NCI-H2196 (cell line): ENCODE data around the gene HECTD1.
"Not testable (repeated sequence)": the region's sequence is repeated elsewhere in the genome, so short reads cannot be mapped to it uniquely, and the experiment has no call there.

ENCODE experiments used
- DNase-seq: peaks from one replicate; lab custom pipeline; 2025; ENCODE audit not compliant: unreplicated experiment; lab: John Stamatoyannopoulos, UW

HECTD1 gene

DNA sequence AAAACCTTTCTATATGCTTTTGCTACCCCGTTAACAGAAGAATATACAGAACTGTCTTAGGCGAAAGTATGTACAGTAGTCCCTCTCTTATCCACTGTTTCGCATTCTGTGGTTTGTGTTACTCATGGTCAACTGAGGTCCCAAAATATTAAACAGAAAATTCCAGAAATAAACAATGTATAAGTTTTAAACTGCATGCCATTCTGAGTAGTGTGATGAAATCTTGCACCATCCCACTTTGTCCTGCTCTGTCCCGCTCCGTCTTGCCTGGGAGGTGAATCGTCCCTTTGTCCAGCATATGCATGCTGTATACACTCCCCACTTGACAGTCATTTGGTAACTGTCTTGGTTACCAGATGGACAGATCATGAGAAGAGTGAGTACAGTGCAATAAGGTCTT is 111.3 kb downstream of the HECTD1 start:
- DNase-seq: no peak

DNA sequence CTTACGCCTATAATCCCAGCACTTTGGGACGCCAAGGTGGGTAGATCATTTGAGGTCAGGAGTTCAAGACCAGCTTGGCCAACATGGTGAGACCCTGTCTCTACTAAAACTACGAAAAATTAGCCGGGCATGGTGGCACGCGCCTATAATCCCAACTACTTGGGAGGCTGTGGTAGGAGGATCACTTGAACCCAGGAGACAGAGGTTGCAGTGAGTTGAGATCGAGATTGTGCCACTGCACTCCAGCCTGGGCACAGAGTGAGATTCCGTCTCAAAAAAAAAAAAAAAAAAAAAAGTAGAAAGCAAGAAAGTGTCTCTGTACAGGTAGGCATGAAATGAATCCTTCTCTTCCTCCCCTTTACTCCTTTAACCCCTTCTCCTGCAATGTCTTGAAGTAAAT is 111.8 kb downstream of the HECTD1 start:
- DNase-seq: not testable (repeated sequence)

DNA sequence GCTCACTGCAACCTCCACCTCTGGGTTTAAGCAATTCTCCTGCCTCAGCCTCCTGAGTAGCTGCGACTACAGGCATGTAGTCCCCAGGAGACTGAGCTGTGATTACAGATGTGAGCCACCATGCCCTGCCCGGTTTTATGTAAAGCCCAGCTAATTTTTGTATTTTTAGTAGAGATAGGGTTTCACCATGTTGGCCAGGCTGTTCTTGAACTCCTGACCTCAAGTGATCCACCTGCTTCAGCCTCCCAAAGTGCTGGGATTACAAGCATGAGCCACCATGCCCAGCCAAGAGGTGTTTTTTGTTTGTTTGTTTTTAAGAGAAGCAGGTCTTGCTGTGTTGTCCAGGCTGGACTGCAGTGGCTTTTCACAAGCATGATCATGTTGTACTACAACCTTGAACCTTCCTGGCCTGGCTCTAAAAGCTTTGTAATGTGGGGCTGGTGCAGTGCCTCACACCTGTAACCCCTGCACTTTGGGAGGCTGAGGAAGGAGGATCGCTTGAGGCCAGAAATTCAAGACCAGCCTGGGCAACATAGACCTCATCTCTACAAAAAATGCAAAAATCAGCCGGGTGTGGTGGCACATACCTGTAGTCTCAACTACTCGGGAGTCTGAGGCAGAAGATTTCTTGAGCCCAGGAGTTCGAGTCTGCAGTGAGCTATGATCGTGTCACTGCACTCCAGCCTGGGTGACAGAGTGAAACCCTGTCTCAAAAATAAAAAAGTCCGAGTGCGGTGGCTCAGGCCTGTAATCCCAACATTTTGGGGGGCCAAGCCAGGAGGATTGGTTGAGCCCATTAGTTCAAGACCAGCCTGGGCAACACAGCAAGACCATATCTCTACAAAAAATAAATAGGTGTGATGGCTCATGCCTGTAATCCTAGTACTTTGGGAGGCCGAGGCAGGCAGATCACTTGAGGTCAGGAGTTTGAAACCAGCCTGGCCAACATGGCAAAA is 113.4 kb downstream of the HECTD1 start:
- DNase-seq: not testable (repeated sequence)

DNA sequence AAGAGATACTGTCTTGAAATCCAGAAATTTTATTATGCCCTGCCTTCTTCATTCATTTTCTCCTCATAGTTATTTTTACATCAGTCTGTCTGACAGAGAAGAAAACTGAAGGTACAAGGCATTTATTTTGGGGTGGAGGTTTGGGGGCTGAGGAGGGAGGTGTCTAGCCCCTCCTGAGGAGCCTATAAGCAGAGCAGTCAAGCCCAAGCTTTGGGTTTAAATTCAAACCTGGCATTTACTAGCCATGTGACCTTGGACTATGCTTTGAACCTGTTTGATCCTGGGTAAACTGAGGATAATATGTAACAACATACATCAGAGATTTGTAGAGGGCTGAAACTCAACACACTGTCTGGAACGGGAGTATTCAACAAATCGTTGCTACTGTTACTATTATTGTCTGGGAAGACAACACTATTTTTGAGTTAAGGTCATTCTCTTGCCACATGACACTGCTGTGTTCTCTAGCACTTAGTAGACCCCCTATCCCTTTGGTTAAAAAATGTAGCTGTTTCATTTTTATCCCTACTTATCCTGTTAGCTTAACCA is 115.4 kb downstream of the HECTD1 start:
- DNase-seq: no peak

DNA sequence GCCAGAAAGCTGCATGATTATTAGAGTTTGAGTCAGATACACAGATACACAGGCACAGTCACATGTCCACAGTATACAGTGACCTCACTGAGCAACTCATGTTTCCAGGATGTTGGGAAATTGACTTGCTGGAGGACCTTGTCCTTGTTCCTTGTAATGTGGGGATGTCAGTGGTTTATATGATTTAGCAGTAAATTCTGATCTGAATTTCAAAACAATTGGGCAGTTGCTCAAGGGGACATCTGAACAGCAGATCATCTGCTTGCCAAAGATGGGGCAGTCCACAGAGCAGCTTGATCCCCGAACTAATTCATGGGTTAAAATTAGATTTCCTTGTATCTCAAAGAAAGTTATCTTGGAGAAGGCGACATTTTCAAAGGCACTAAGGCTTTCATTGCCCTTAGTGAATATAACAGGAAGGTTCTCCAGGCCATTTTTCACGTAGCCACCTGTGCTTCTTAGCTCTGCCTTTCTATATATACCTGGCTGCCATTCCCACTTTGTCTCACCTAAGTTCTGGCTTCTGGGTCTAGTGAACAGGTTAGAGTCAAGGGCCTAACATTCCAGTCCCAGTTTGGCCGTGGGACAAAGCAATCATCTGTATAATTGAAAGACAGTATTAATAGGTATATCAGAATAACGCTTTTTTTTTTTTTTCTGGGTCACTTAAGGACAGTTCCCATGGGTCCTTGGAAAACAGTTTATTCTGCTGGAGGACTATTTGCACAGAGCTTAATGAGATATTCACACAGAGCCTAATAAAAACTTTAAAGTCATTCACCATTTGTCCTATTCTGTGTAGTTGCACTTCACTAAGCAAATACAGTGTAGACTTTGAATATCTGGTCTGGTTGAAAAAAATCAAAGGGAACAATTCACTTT is 116.5 kb downstream of the HECTD1 start:
- DNase-seq: peak; percentile 24

DNA sequence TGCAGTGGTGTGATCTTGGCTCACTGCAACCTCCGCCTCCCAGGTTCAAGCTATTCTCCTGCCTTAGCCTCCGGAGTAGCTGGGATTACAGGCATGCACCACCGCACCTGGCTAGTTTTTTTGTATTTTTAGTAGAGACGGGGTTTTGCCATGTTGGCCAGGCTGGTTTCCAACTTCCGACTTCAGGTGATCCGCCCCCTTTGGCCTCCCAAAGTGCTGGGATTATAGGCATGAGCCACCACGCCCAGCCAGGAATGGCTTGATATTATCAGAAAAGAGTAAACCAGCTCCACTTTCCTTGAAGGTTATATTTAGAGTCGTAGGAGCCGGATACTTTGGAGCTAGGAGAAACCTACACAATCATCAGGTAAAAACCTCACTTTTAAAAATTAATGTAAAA is 121.1 kb downstream of the HECTD1 start:
- not testable (repeated sequence) for DNase-seq

DNA sequence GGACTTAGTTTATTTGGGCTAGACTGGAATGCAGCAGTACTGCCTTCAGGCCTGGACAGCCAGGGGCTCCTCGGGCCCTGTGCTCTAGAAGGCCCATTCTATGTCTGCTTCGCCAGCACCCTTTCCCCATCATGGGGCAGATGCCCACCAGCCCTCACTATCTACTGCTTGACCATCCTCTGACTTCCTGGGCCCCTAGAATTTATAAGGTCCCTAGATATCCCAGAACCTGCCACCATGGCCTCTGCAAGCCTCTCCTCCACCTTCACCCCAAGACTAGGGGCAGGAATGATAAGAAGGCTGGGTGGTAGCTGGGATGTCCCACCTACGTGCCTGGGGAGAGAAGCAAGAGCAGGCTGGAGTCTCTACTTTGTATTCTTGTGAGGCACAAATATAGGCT is 122.6 kb downstream of the HECTD1 start:
- DNase-seq: no peak

DNA sequence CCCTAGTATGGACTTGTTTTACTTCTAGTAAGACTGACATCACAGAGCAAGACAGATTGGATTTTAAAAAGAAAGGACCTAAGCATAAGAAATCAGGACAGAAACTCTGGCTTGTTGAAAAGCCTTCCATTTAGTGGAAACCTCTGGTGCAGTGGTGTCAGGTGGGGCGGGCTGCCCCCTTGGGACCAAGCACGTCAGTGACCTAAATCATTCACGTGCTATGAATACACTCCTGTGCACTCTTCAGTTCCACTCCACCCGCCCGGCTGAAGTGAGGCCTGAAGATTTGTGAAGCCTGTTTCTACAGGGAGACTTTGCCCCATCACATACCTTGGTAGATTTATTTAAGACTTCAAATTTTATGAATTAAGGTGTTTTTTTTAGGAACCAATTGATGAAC is 123.2 kb downstream of the HECTD1 start:
- no peak for DNase-seq

DNA sequence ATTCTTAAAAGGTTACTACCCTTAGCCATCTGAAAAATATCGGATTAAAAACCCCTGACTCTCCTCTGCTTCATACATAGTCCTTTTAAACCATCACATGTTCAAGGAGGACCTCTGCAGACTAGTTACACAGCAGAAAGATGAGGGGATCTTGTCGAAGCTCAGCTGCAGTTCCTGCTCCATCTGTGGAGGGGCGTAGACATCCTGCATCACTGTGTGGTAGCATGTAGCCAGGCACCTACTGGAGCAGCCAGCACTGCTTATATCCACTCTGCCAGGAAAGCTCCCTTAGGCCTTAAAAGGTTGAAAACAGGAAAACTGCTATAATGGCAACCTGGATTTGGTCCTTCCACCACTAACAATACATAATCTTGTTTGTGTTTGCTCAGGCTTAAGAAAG is 123.8 kb downstream of the HECTD1 start:
- no peak for DNase-seq

DNA sequence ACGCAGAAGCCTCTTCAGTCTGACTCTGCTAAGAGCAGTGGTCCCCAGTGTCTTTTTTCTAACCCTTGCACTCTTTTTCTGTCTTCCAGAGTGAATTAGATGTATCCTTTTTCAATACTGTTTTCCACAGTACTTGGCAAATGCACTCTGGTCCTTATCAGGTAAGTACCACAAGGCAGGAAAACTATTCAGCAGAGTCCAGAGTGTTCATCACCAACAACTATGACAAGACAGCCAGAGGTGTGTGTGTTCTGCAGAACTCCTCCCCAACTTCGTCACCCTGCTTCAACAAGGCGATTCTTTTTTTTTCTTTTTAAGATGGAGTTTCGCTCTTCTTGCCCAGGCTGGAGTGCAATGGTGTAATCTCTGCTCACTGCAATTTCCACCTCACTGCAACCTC is 127.1 kb downstream of the HECTD1 start:
- no peak for DNase-seq

DNA sequence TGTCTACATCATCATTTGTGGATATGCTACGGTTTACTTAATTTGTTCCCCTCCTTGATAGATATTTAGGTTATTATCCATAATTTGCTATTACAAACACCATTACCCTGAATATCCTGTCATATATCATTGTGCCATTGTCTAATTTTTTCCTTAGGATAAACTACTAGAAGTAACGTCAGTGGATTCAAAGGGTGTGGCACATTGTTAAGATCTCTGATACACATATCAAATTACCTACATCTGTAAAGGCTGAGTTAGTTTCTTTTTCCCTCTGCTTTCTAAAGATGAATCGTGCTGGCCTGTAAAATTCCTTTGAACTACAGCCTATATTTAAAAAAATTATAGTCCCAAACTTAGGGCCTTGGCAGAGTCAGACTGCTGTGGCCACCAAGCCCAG is 127.5 kb downstream of the HECTD1 start:
- DNase-seq: no peak

DNA sequence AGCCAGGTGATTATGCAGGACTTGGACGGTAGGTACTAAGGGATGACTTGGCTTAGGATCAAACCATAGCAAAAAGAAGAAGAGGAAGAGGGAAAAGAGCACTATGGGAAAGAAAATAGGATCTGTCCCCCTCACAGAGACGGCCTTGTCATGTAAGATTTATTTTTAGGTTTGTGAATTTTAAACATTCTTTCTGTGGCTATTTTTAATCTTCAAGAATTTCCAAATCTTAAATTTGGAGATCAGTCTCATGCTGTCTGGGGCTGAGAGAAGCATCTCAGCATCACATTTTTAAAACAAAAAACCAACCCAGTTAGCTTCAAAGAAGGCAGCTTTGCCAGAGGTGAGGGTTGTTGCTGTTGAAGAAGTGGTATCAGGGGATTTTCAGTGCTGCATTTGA is 128.8 kb downstream of the HECTD1 start:
- no peak for DNase-seq

DNA sequence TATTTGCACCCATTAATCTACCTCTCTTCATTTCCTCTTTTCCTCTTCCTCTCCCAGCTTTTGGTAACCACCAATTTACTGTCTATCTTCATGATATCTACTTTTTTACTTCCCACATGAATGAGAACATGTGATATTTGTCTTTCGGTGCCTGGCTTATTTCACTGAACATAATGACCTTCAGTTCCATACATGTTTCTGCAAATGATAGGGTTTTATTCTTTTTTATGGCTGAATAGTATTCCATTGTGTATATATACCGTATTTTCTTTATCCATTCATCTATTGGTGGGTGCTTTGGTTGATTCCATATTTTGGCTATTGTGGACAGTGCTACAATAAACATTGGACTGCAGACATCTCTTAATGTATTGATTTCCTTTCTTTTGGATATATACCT is 132.4 kb downstream of the HECTD1 start:
- DNase-seq: no peak

DNA sequence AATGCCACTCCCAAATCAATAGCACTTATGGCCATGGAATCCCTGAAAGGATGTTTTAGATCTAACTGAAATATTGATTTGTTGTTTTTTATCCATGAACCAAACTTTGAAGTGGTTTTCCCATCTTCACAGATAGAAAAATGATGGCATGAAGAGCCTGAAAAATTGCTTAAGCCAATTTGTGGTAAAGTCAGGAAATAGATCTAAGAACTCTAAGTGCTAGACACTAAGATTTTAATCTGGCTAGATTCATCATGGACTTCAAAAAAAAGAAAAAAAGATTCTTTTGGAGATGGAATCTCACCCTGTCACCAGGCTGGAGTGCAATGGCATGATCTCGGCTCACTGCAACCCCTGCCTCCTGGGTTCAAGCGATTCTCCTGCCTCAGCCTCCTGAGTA is 136.4 kb downstream of the HECTD1 start:
- no peak for DNase-seq

DNA sequence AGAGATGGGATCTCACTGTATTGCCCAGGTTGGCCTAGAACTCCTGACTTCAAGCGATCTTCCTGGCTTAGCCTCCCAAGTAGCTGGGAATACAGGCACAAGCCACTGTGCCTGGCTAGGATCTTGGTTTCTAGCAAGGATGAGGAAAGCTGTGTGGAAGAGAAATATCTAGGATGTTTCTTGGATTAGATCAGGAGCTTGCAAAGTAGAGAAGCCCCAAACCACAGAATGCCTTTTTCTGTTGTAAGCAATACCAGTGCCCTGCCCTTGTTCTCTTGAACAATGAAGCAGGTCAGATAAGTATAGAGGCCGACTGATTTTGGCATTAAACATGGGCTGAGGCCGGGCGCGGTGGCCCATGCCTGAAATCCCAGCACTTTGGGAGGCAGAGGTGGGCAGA is 137.2 kb downstream of the HECTD1 start:
- no peak for DNase-seq

DNA sequence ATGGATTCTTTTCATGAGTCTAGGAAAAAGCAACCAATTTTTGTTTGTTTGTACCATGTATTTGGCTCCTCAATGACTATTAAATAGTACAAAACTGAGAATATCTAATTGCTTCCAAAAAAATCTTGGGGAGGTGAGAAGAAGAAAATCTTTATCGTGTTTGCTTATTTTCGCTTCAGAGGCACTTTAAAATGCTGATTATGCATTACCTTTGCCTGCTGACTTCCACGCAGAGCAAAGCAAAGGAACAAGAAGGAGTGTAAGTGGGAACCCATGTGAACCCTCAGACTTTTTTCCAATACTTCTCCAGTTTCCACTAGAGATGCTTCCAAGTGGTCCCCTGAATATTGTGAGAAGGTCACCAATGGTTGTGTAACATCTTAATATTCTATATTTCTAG is 138.2 kb downstream of the HECTD1 start:
- DNase-seq: no peak

DNA sequence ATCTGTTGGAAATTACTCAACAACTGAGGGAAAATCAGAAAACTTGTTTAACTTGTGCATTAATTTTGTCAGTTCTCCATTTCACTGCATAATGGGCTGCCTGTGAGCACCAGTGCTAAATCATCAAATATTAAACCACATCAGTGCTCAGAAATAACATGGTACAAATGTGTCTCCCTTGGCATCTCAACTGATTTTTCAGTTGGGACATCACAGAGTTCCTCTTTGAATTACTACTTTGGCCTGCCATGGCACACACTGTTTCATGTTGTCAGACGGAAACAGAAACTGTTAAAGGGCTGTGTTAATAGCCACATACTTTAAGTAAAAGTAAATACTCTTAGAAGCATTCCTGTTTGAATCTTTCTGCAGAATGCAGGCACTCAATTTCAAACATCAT is 139.4 kb downstream of the HECTD1 start:
- DNase-seq: no peak

DNA sequence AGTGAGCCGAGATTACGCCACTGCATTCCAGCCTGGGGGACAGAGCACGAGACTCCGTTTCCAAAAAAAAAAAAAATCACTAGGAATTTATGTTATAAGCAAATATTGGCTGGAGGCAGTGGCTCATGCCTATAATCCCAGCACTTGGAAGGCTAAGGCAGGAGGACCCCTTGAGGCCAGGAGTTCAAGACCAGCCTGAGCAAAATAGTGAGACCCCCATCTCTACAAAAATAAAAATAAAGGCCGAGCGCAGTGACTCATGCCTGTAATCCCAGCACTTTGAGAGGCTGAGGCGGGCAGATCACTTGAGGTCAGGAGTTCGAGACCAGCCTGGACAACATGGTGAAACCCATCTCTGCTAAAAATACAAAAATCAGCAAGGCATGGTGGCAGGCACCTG is 144.7 kb downstream of the HECTD1 start:
- DNase-seq: not testable (repeated sequence)

DNA sequence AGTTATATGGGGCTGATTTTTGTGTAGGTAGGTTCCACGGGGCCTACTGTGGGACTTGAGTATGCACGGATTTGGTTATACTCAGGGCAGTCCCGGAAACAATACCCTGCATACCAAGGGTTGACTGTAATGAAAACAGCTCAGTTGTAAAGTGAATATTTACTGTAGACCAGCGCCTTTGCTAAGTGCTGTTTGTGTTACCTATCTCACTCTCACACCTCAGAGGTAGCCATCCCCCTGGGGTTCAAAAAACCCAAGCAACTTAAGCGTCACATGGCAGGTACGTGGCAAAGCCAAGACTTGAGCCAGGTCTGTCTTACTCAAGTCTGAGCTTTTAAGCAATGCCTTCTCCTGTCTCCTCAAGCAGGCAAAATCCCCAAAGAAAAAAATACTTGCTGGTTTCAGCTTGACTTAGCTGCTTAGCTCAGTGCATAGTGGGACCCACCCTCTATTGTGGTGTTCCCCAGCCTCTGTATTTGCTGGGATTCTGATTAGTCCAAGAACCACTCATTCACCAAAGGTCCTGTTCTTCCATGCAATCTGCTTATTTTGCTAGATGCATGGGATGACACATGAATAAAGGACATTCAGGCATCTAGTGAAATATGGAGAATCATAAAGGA is 147.2 kb downstream of the HECTD1 start:
- DNase-seq: no peak

DNA sequence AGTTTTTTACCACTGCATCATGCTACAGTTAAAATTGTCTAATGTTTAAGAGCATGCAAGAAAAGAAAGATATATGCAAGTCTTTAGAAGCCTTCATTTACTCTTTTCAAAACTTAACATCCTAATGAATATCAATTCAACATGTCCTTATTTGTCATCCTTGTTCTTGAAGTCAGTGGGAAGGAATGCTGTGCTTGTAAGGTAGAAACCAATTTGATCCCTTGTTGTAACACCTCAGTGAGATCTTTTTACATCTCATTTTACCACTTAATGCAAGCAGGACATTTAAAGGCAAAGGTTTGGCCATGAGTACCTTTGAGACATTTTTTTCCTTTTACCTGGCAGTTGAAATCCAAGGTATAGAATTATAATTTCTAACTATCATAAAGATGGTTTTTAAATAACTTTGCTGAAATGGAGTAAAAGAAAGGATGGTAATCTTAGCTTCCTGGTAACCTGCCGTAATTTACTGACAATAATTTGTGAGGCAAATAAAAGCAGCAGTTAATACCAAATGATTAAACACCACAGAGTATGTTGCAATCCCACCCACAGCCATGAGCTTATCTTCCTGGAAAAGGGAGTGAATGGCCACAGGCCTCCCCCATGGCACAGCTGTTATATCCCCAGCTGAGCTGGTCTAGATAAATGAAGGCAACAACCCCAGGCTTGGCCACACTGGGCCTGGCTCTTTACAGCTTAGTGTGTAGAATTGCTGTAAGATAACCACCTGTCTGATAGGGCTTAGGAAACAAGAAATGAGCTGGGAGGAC is 148.3 kb downstream of the HECTD1 start:
- no peak for DNase-seq
